ENCODE measurements around the gene ZC3H7A. TPM values are rescaled to one million over a fixed set of nuclear protein-coding genes. Genes with fewer than 3 reads are reported as not detected.
A peak's percentile ranks its signal among the peaks of the same experiment; 100 is the strongest.

Gene ZC3H7A
- total RNA-seq, 1 experiment from 2014 or later, result 43.1 TPM

GRCh38 chr16:11792410-11793241 is 4.4 kb downstream of the ZC3H7A start:
- Histone ChIP-seq H2BK120ac (ENCODE audit: low read depth, low read length, poor library complexity, severe bottlenecking) (no peak overlapping the region), H3K4me1 (ENCODE audit: insufficient read depth, low read length) (no peaks in the 10 kb centered on the region), H2BK5ac (ENCODE audit: insufficient read length, low read length) (no peak overlapping the region), H3K23me2 (ENCODE audit: insufficient read length, low read depth, low read length, poor library complexity, severe bottlenecking) (peaks cover 6% of the 10 kb centered on the region), H2AFZ (ENCODE audit: low read length) (no peak overlapping the region), H2BK20ac (ENCODE audit: low read depth, low read length, poor library complexity, severe bottlenecking) (no peak overlapping the region), H3K9me3 (ENCODE audit: control insufficient read depth, low read depth, low read length) (no peaks in the 10 kb centered on the region), H2BK15ac (ENCODE audit: low read depth, low read length) (no peak overlapping the region), H4K5ac (ENCODE audit: insufficient read length, low read depth, low read length) (no peak overlapping the region), H3K56ac (ENCODE audit: insufficient read length, low read depth, low read length) (no peak overlapping the region), H3K9ac (ENCODE audit: extremely low read depth, insufficient read length, low read length) (no peak overlapping the region), H3K18ac (ENCODE audit: insufficient read length, low read depth, low read length) (no peak overlapping the region), H3K79me1 (ENCODE audit: insufficient read depth, low read depth, low read length, poor library complexity, severe bottlenecking) (no peaks in the 10 kb centered on the region), H2BK12ac (ENCODE audit: insufficient read length, low read depth, low read length) (no peak overlapping the region), H3T11ph (ENCODE audit: low read length) (no peak overlapping the region), H3K27ac (ENCODE audit: insufficient read length, low read depth, low read length) (no peak overlapping the region), H3K4me2 (ENCODE audit: insufficient read depth, insufficient read length, low read length) (no peak overlapping the region), H4K8ac (replicated peaks; ENCODE audit: insufficient read length, low read depth, low read length) (no peak overlapping the region), H3K23ac (ENCODE audit: insufficient read length, low read depth, low read length) (no peak overlapping the region), H3K4ac (ENCODE audit: low read depth, low read length) (no peak overlapping the region), H3K27me3 (ENCODE audit: insufficient read depth, low read length) (no peaks in the 10 kb centered on the region), H2AK5ac (ENCODE audit: insufficient read length, low read length) (no peak overlapping the region), H4K91ac (ENCODE audit: insufficient read length, low read depth, low read length) (no peak overlapping the region), H3K79me2 (ENCODE audit: insufficient read depth, low read length) (peaks cover 14% of the 10 kb centered on the region; the same call in 1 of the 2 replicates), H3K14ac (ENCODE audit: insufficient read depth, low read length) (no peak overlapping the region), H4K20me1 (ENCODE audit: control insufficient read depth, insufficient read depth, insufficient read length) (no peaks in the 10 kb centered on the region)
- Mint-ChIP-seq H3K4me1 (peaks cover 17 to 32% of the 10 kb centered on the region in 2 experiments), H3K4me3 (no peak overlapping the region), H3K27me3 (ENCODE audit: low read depth) (no peaks in the 10 kb centered on the region; the same call in 1 of the 2 replicates), H3K36me3 (ENCODE audit: insufficient read depth in 1 of 3, low read depth in 3 of 3) (peaks cover 2 to 14% (median 12%) of the 10 kb centered on the region in 3 experiments; a peak in 6 of 7 replicates), H3K9me3 (no peaks in the 10 kb centered on the region), H3K27ac (peak overlapping the region in 1 of 3 experiments; percentile 35; a peak in 2 of 7 replicates)
- no CpG with 5 or more reads among the region's 7 CpGs for WGBS (ENCODE audit: extremely low coverage, insufficient read length, low lambda C conversion rate)
- no peak for DNase-seq
- TF ChIP-seq CTCF (conservative IDR thresholded peaks at IDR 0.05), result no peak
